GM23338 (cell line): ENCODE results near the gene EXOC3L1. TPM values are rescaled to one million over a fixed set of nuclear protein-coding genes. Genes with fewer than 3 reads are reported as not detected.

ENCODE experiments used
- ATAC-seq: fragments of 200-7000 bp; cut with Tn5 transposase; 3 replicates; pipeline ENCODE4 v1.9.1; 2020
- DNase-seq: peaks from one replicate; pipeline ENCODE4 v3.0.0-alpha.2; 2015; ENCODE audit warnings: low spot score
- H2AFZ ChIP-seq: fragments of 200-600 bp; sonication (generic); 2 replicates; pipeline ENCODE4 v1.8.0; 2016; ENCODE audit warnings: antibody characterized with exemption, mild to moderate bottlenecking, moderate library complexity
- H3F3A ChIP-seq: fragments of 200-600 bp; sonication (generic); replicated peaks from 2 replicates; pipeline ENCODE4 v1.8.0; 2017; ENCODE audit warnings: antibody characterized with exemption, mixed run types, low read depth
- H3K27ac ChIP-seq: fragments of 200-600 bp; sonication (generic); 2 replicates; pipeline ENCODE4 v1.6.1; 2016; ENCODE audit warnings: low read depth
- H3K27me3 ChIP-seq: fragments of 200-600 bp; sonication (generic); 2 replicates; pipeline ENCODE4 v1.8.0; 2016; ENCODE audit warnings: mild to moderate bottlenecking, mixed run types, moderate library complexity; ENCODE audit not compliant: insufficient read depth
- H3K36me3 ChIP-seq: fragments of 200-600 bp; sonication (generic); 2 replicates; pipeline ENCODE4 v1.8.0; 2016; ENCODE audit warnings: mild to moderate bottlenecking; ENCODE audit not compliant: insufficient read depth
- H3K4me1 ChIP-seq: fragments of 200-600 bp; sonication (generic); 2 replicates; pipeline ENCODE4 v1.8.0; 2016; ENCODE audit warnings: mild to moderate bottlenecking, moderate library complexity; ENCODE audit not compliant: insufficient read depth
- H3K4me2 ChIP-seq: fragments of 200-600 bp; sonication (generic); 2 replicates; pipeline ENCODE4 v1.7.1; 2017; ENCODE audit warnings: mixed run types
- H3K4me3 ChIP-seq: fragments of 200-600 bp; sonication (generic); 2 replicates; pipeline ENCODE4 v1.6.1; 2016; ENCODE audit warnings: mixed run types
- H3K79me2 ChIP-seq: fragments of 200-600 bp; sonication (generic); replicated peaks from 2 replicates; pipeline ENCODE4 v1.8.0; 2017; ENCODE audit warnings: mild to moderate bottlenecking; ENCODE audit not compliant: insufficient read depth
- H3K9me2 ChIP-seq: fragments of 200-600 bp; sonication (generic); 2 replicates; pipeline ENCODE4 v1.8.0; 2017; ENCODE audit not compliant: insufficient read depth
- H4K20me1 ChIP-seq: fragments of 200-600 bp; sonication (generic); replicated peaks from 2 replicates; pipeline ENCODE4 v1.8.0; 2017; ENCODE audit warnings: mild to moderate bottlenecking; ENCODE audit not compliant: insufficient read depth
- H3K27ac Mint-ChIP-seq: 2 replicates; pipeline ENCODE4 v1.8.0; 2020; ENCODE audit warnings: inconsistent platforms, mild to moderate bottlenecking, moderate library complexity, mixed read lengths
- H3K27me3 Mint-ChIP-seq: 3 replicates; pipeline ENCODE4 v1.8.0; 2022; ENCODE audit warnings: low read depth, mild to moderate bottlenecking, moderate library complexity, mixed read lengths, inconsistent platforms; ENCODE audit not compliant: insufficient read depth, poor library complexity
- H3K36me3 Mint-ChIP-seq: 3 replicates; pipeline ENCODE4 v1.8.0; 2021; ENCODE audit warnings: low read depth, mild to moderate bottlenecking, inconsistent platforms, moderate library complexity, mixed read lengths
- H3K4me1 Mint-ChIP-seq: 3 replicates; pipeline ENCODE4 v1.8.0; 2020; ENCODE audit warnings: mild to moderate bottlenecking, inconsistent platforms, mixed read lengths
- H3K4me3 Mint-ChIP-seq: 3 replicates; pipeline ENCODE4 v1.8.0; 2021; ENCODE audit warnings: moderate library complexity, mild to moderate bottlenecking, inconsistent platforms, mixed read lengths
- H3K9me3 Mint-ChIP-seq: 3 replicates; pipeline ENCODE4 v1.8.0; 2020; ENCODE audit warnings: moderate library complexity, mild to moderate bottlenecking, inconsistent platforms, mixed read lengths
- EZH2 ChIP-seq: fragments of 200-600 bp; sonication (generic); IDR thresholded peaks from one replicate; pipeline ENCODE4 v1.8.0; 2017; ENCODE audit warnings: antibody characterized with exemption, mild to moderate bottlenecking, low read depth; ENCODE audit not compliant: unreplicated experiment
- EZH2phosphoT487 ChIP-seq: fragments of 200-600 bp; sonication (generic); IDR thresholded peaks from one replicate; pipeline ENCODE4 v1.8.1; 2018; ENCODE audit warnings: antibody characterized with exemption; ENCODE audit not compliant: unreplicated experiment
- JUNB ChIP-seq: IDR thresholded peaks from one replicate; pipeline ENCODE4 v1.6.1; 2016; ENCODE audit warnings: antibody characterized with exemption; ENCODE audit not compliant: unreplicated experiment
- NANOG ChIP-seq: IDR thresholded peaks from 2 replicates; pipeline ENCODE4 v1.6.1; 2016; ENCODE audit warnings: antibody characterized with exemption, borderline replicate concordance
- POLR2AphosphoS5 ChIP-seq: IDR thresholded peaks from 2 replicates; pipeline ENCODE4 v1.6.1; 2016; ENCODE audit warnings: antibody characterized with exemption, low read depth
- STAT1 ChIP-seq: IDR thresholded peaks from one replicate; pipeline ENCODE4 v1.6.1; 2016; ENCODE audit warnings: antibody characterized with exemption; ENCODE audit not compliant: unreplicated experiment
- ZNF114 ChIP-seq: fragments of 250-450 bp; sonication (Bioruptor Pico); IDR thresholded peaks from 2 replicates; pipeline ENCODE4 v1.5.0; 2020; ENCODE audit warnings: mild to moderate bottlenecking, moderate library complexity
- ZNF331 ChIP-seq: fragments of 250-450 bp; sonication (Bioruptor Pico); IDR thresholded peaks from 2 replicates; pipeline ENCODE4 v1.5.0; 2020; ENCODE audit warnings: low read depth, mild to moderate bottlenecking, moderate library complexity
- long read RNA-seq: library from polyadenylated mRNA; unstranded; transcript quantifications from one replicate; pipeline ENCODE4 v2.0.0, GENCODE V29; 2020; ENCODE audit not compliant: unreplicated experiment
- polyA plus RNA-seq: library from polyadenylated mRNA; unstranded; fragments of >200 nt; fragmentation: Nextera tagmentation; extraction: Ambion mirVana; gene quantifications from 2 replicates; pipeline ENCODE4 v1.2.1, GENCODE V29; 2016
- total RNA-seq: library from RNA; depleted of rRNA; stranded (reverse); fragments of >200 nt; shearing (Covaris generic); gene quantifications from 2 replicates; pipeline ENCODE4 v1.2.3, GENCODE V29; 2014; rRNA removed
- TF ChIP-seq, protein P1 (sequence below), 2 experiments: fragments of 200-600 bp in 1 of 2; sonication (generic) in 1 of 2; conservative IDR thresholded peaks; 2 replicates each; pipeline versions ENCODE4 v1.5.1 to v1.6.1; 2016 to 2017; ENCODE audit warnings: antibody characterized with exemption in 2 of 2, low read depth in 2 of 2, mild to moderate bottlenecking in 2 of 2, moderate library complexity in 1 of 2
- TF ChIP-seq, protein P2 (sequence below): IDR thresholded peaks from 2 replicates; pipeline ENCODE4 v1.6.1; 2016; ENCODE audit warnings: antibody characterized with exemption
- TF ChIP-seq, protein P3 (sequence below): IDR thresholded peaks from one replicate; pipeline ENCODE4 v1.6.1; 2018; ENCODE audit warnings: antibody characterized with exemption; ENCODE audit not compliant: unreplicated experiment

Gene EXOC3L1, protein sequence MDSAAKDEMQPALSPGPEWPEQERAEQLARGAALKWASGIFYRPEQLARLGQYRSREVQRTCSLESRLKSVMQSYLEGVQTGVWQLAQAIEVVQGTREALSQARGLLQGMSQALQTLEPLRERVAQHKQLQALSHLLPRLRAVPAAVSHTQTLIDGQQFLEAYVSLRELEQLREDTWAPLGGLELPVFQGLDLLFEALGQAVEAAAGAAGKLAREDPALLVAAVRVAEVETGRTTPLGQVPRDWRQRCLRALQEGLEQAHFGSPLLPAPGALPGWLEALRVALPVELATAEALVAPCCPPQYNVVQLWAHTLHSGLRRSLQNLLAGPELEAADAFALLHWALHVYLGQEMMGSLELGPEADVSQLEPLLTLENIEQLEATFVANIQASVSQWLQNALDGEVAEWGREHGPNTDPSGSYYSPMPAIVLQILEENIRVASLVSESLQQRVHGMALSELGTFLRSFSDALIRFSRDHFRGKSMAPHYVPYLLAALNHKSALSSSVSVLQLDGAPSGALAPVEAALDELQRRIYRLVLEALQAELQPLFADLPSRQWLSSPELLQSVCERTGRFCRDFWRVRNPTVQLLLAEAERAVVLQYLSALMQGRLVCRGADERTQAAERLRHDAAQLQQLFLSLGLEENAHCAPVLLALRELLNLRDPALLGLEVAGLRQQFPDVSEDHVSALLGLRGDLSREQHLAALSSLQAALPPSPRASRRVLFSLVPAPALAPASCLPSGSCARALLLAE
- total RNA-seq (1.6 and 2.3 TPM in 2 replicates), polyA plus RNA-seq (0.92 and 1.1 TPM in 2 replicates)
- long read RNA-seq, partial matches to known transcripts, result 1 of 1 reads
- long read RNA-seq, other reads (novel, unspliced or antisense), result 0 of 1 reads

DNA sequence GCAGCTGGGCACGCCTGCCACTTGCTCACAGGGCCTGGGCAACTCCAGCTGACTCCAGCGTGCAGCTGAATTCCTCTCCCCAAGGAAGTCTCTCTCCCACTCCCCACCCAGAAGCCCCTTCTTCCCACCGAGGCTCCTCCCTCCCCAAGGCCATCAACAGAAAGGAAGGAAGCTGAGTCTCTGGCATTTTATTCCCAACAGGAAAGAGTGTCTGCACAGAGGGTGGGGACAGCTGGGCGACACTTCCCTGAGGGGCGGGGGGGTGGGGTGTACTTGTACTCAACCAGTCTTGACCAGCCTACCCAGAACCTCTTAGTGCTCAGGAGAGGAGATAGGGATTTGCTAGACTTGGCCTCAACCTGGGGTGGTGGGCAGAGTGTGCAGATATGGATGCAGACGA, at the start of gene EXOC3L1:
Gene EXOC3L1, minus strand, starts transcription at position 96 of the 400 bp plus-strand sequence. CDS start 460 bp downstream, outside the sequence.
- Histone ChIP-seq H3K4me2 (no peak within 1 kb of the TSS), H2AFZ (no peak within 1 kb of the TSS), H3K27me3 (peaks cover 17% of the 10 kb centered on the region), H3K9me2 (no peaks in the 10 kb centered on the region), H4K20me1 (peaks cover 15% of the 10 kb centered on the region), H3K4me1 (peaks cover 13% of the 10 kb centered on the region; the same call in 1 of the 2 replicates), H3K27ac (no peak within 1 kb of the TSS), H3K79me2 (peaks cover 21% of the 10 kb centered on the region), H3F3A (0 out of 2 replicates have a peak, but pooled peaks cover 6% of the 10 kb centered on the region), H3K4me3 (no peak within 1 kb of the TSS), H3K36me3 (0 out of 2 replicates have a peak, but pooled peaks cover 2% of the 10 kb centered on the region)
- H3K36me3 Mint-ChIP-seq, result peaks cover 18% of the 10 kb centered on the region
- peak within 1 kb of the TSS; percentile 58; the same call in 2 of the 3 replicates for H3K4me3 Mint-ChIP-seq
- H3K9me3 Mint-ChIP-seq, result no peaks in the 10 kb centered on the region; the same call in 2 of the 3 replicates
- DNase-seq (peak; percentile 42), ATAC-seq (no peak)
- H3K4me1 Mint-ChIP-seq, result peaks cover 33% of the 10 kb centered on the region
- H3K27me3 Mint-ChIP-seq, result peaks cover 24% of the 10 kb centered on the region
- no peak within 1 kb of the TSS; the same call in 1 of the 2 replicates for H3K27ac Mint-ChIP-seq
- TF ChIP-seq ZNF331 (no peak), JUNB (no peak), POLR2AphosphoS5 (no peak), STAT1 (no peak), ZNF114 (CRISPR knock-in tag) (no peak), EZH2phosphoT487 (no peak), EZH2 (no peak), NANOG (no peak)
- TF ChIP-seq, protein P1, sequence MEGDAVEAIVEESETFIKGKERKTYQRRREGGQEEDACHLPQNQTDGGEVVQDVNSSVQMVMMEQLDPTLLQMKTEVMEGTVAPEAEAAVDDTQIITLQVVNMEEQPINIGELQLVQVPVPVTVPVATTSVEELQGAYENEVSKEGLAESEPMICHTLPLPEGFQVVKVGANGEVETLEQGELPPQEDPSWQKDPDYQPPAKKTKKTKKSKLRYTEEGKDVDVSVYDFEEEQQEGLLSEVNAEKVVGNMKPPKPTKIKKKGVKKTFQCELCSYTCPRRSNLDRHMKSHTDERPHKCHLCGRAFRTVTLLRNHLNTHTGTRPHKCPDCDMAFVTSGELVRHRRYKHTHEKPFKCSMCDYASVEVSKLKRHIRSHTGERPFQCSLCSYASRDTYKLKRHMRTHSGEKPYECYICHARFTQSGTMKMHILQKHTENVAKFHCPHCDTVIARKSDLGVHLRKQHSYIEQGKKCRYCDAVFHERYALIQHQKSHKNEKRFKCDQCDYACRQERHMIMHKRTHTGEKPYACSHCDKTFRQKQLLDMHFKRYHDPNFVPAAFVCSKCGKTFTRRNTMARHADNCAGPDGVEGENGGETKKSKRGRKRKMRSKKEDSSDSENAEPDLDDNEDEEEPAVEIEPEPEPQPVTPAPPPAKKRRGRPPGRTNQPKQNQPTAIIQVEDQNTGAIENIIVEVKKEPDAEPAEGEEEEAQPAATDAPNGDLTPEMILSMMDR (conservative IDR thresholded peaks at IDR 0.05; ENCODE audit: low read depth in 2 of 2), result no peak
- TF ChIP-seq, protein P2, sequence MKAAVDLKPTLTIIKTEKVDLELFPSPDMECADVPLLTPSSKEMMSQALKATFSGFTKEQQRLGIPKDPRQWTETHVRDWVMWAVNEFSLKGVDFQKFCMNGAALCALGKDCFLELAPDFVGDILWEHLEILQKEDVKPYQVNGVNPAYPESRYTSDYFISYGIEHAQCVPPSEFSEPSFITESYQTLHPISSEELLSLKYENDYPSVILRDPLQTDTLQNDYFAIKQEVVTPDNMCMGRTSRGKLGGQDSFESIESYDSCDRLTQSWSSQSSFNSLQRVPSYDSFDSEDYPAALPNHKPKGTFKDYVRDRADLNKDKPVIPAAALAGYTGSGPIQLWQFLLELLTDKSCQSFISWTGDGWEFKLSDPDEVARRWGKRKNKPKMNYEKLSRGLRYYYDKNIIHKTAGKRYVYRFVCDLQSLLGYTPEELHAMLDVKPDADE, result no peak
- TF ChIP-seq, protein P3, sequence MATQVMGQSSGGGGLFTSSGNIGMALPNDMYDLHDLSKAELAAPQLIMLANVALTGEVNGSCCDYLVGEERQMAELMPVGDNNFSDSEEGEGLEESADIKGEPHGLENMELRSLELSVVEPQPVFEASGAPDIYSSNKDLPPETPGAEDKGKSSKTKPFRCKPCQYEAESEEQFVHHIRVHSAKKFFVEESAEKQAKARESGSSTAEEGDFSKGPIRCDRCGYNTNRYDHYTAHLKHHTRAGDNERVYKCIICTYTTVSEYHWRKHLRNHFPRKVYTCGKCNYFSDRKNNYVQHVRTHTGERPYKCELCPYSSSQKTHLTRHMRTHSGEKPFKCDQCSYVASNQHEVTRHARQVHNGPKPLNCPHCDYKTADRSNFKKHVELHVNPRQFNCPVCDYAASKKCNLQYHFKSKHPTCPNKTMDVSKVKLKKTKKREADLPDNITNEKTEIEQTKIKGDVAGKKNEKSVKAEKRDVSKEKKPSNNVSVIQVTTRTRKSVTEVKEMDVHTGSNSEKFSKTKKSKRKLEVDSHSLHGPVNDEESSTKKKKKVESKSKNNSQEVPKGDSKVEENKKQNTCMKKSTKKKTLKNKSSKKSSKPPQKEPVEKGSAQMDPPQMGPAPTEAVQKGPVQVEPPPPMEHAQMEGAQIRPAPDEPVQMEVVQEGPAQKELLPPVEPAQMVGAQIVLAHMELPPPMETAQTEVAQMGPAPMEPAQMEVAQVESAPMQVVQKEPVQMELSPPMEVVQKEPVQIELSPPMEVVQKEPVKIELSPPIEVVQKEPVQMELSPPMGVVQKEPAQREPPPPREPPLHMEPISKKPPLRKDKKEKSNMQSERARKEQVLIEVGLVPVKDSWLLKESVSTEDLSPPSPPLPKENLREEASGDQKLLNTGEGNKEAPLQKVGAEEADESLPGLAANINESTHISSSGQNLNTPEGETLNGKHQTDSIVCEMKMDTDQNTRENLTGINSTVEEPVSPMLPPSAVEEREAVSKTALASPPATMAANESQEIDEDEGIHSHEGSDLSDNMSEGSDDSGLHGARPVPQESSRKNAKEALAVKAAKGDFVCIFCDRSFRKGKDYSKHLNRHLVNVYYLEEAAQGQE, result no peak
